Loucy (cell line): ENCODE data around the gene SAMD4B.

Experiments
- H2AFZ ChIP-seq: fragments of 200-600 bp; sonication (generic); 2 replicates; pipeline ENCODE4 v1.6.0; 2016; ENCODE audit warnings: antibody characterized with exemption, mild to moderate bottlenecking, low read length, moderate library complexity
- H3F3A ChIP-seq: fragments of 200-600 bp; 2 replicates; pipeline ENCODE4 v1.6.0; 2016; ENCODE audit warnings: antibody characterized with exemption, low read depth, mild to moderate bottlenecking
- H3K27me3 ChIP-seq: fragments of 200-600 bp; sonication (generic); 2 replicates; pipeline ENCODE4 v1.6.1; 2014; ENCODE audit warnings: low read length, mild to moderate bottlenecking; ENCODE audit not compliant: insufficient read depth, poor library complexity, severe bottlenecking
- H3K36me3 ChIP-seq: fragments of 200-600 bp; sonication (generic); 2 replicates; pipeline ENCODE4 v1.6.1; 2016; ENCODE audit warnings: low read length; ENCODE audit not compliant: insufficient read depth
- H3K4me1 ChIP-seq: fragments of 200-600 bp; sonication (generic); 2 replicates; pipeline ENCODE4 v1.5.1; 2014; ENCODE audit warnings: low read length, mild to moderate bottlenecking; ENCODE audit not compliant: insufficient read depth, poor library complexity, severe bottlenecking
- H3K4me2 ChIP-seq: fragments of 200-600 bp; sonication (generic); 2 replicates; pipeline ENCODE4 v1.6.0; 2014; ENCODE audit warnings: antibody characterized with exemption, low read length, low read depth, mild to moderate bottlenecking; ENCODE audit not compliant: poor library complexity, severe bottlenecking
- H3K4me3 ChIP-seq: fragments of 200-600 bp; sonication (generic); 2 replicates; pipeline ENCODE4 v1.5.1; 2014; ENCODE audit warnings: low read length, mild to moderate bottlenecking, mixed read lengths; ENCODE audit not compliant: poor library complexity, severe bottlenecking
- H3K79me2 ChIP-seq: fragments of 200-600 bp; sonication (generic); 2 replicates; pipeline ENCODE4 v1.6.1; 2014; ENCODE audit warnings: low read length; ENCODE audit not compliant: insufficient read depth
- H3K9ac ChIP-seq: fragments of 200-600 bp; sonication (generic); 2 replicates; pipeline ENCODE4 v1.6.0; 2014; ENCODE audit warnings: mild to moderate bottlenecking, low read depth, low read length, moderate library complexity; ENCODE audit not compliant: poor library complexity, severe bottlenecking
- H3K9me2 ChIP-seq: fragments of 200-600 bp; sonication (generic); replicated peaks from 2 replicates; pipeline ENCODE4 v1.6.1; 2016; ENCODE audit warnings: low read depth, low read length, mixed read lengths
- H3K9me3 ChIP-seq: fragments of 200-600 bp; sonication (generic); 2 replicates; pipeline ENCODE4 v1.6.1; 2014; ENCODE audit warnings: mild to moderate bottlenecking, antibody characterized with exemption, low read length, low read depth; ENCODE audit not compliant: insufficient read depth
- H4K20me1 ChIP-seq: fragments of 200-600 bp; sonication (generic); 2 replicates; pipeline ENCODE4 v1.6.0; 2014; ENCODE audit warnings: antibody characterized with exemption, low read length, mild to moderate bottlenecking; ENCODE audit not compliant: insufficient read depth, poor library complexity, severe bottlenecking
- CTCF ChIP-seq: fragments of 200-600 bp; sonication (generic); conservative IDR thresholded peaks from 2 replicates; pipeline ENCODE4 v1.5.1; 2014; ENCODE audit warnings: mild to moderate bottlenecking, antibody characterized with exemption, low read length
- EZH2phosphoT487 ChIP-seq: fragments of 200-600 bp; IDR thresholded peaks from 2 replicates; pipeline ENCODE4 v1.6.1; 2018; ENCODE audit warnings: antibody characterized with exemption, mild to moderate bottlenecking, moderate library complexity, borderline replicate concordance

SAMD4B gene

GRCh38 chr19:39405261-39405957 is 63.2 kb downstream of the SAMD4B start:
- H3K36me3 ChIP-seq: no peaks in the 10 kb centered on the region
- H3K9me3 ChIP-seq: no peaks in the 10 kb centered on the region
- peak overlapping the region; percentile 93 for H3K4me3 ChIP-seq
- H3K9ac ChIP-seq: peak overlapping the region; percentile 94
- H3F3A ChIP-seq: peaks cover 3% of the 10 kb centered on the region
- no peaks in the 10 kb centered on the region for H3K9me2 ChIP-seq
- H3K27me3 ChIP-seq: no peaks in the 10 kb centered on the region
- no peak overlapping the region for H2AFZ ChIP-seq
- peaks cover 32% of the 10 kb centered on the region for H3K79me2 ChIP-seq
- peaks cover 48% of the 10 kb centered on the region for H3K4me1 ChIP-seq
- peaks cover 26% of the 10 kb centered on the region for H4K20me1 ChIP-seq
- TF ChIP-seq CTCF: no peak
- no peak for TF ChIP-seq EZH2phosphoT487
- H3K4me2 ChIP-seq: peak overlapping the region; percentile 70

GRCh38 chr19:39405958-39406655 is 63.9 kb downstream of the SAMD4B start:
- Histone ChIP-seq H3K9ac (peak overlapping the region; percentile 94), H3F3A (peaks cover 3% of the 10 kb centered on the region), H3K4me3 (peak overlapping the region; percentile 93), H3K36me3 (no peaks in the 10 kb centered on the region), H3K79me2 (peaks cover 39% of the 10 kb centered on the region), H3K9me2 (no peaks in the 10 kb centered on the region), H2AFZ (no peak overlapping the region), H3K27me3 (no peaks in the 10 kb centered on the region), H4K20me1 (peaks cover 26% of the 10 kb centered on the region), H3K4me1 (peaks cover 53% of the 10 kb centered on the region), H3K4me2 (peak overlapping the region; percentile 70), H3K9me3 (no peaks in the 10 kb centered on the region)
- TF ChIP-seq EZH2phosphoT487 (no peak), CTCF (no peak)

GRCh38 chr19:39406656-39407409 is 64.6 kb downstream of the SAMD4B start, which contains the start of gene ZFP36:
ZFP36 (plus strand) TSS chr19:39406847; CDS start chr19:39406905, 58 bp downstream.
- no peak for TF ChIP-seq EZH2phosphoT487
- TF ChIP-seq CTCF: peak; percentile 33
- peak within 1 kb of the TSS; percentile 57; the same call in 1 of the 2 replicates for H2AFZ ChIP-seq
- H3K9me2 ChIP-seq: no peaks in the 10 kb centered on the region
- peak within 1 kb of the TSS; percentile 93 for H3K4me3 ChIP-seq
- peak within 1 kb of the TSS; percentile 97 for H3K4me2 ChIP-seq
- H3F3A ChIP-seq: peaks cover 3% of the 10 kb centered on the region
- no peaks in the 10 kb centered on the region for H3K27me3 ChIP-seq
- H3K4me1 ChIP-seq: peaks cover 51% of the 10 kb centered on the region
- peaks cover 26% of the 10 kb centered on the region for H4K20me1 ChIP-seq
- H3K9ac ChIP-seq: peak within 1 kb of the TSS; percentile 94
- H3K9me3 ChIP-seq: no peaks in the 10 kb centered on the region
- H3K79me2 ChIP-seq: peaks cover 41% of the 10 kb centered on the region
- H3K36me3 ChIP-seq: no peaks in the 10 kb centered on the region
